Measurements from ENCODE around the gene SMAD7.

The SMAD7 gene

GRCh38 chr18:48997681-48997984 is 46.9 kb upstream of the SMAD7 start:
- Histone ChIP-seq H4K8ac (ENCODE audit: low read length) (no peak overlapping the region), H3K9ac (ENCODE audit: low read length) (peak overlapping the region; percentile 77), H3K4ac (ENCODE audit: low read depth in 1 of 2, low read length in 2 of 2) (peak overlapping the region in 1 of 2 experiments; percentile 40), H2AK5ac (ENCODE audit: low read length, severe bottlenecking) (peak overlapping the region; percentile 40), H3K79me1 (replicated peaks; ENCODE audit: low read length, poor library complexity, severe bottlenecking) (no peaks in the 10 kb centered on the region), H2BK12ac (ENCODE audit: low read length in 2 of 2) (peak overlapping the region in 1 of 2 experiments; percentile 29), H2BK5ac (ENCODE audit: low read depth, low read length, poor library complexity, severe bottlenecking) (peak overlapping the region; percentile 95), H2BK120ac (ENCODE audit: low read depth, low read length) (no peak overlapping the region), H3K4me3 (ENCODE audit: insufficient read depth in 1 of 2, low read depth in 1 of 2, low read length in 2 of 2) (no peak overlapping the region), H3K14ac (ENCODE audit: low read length in 2 of 2) (no peak overlapping the region), H3K23ac (ENCODE audit: low read length in 2 of 2) (no peak overlapping the region), H3K18ac (ENCODE audit: low read depth in 1 of 2, low read length in 2 of 2) (peak overlapping the region; percentile 52 to 68), H3K4me1 (ENCODE audit: control insufficient read depth, insufficient read depth, low read depth, low read length) (peaks cover 45% of the 10 kb centered on the region), H2AFZ (ENCODE audit: low read depth, low read length) (no peak overlapping the region), H3K36me3 (ENCODE audit: control insufficient read depth in 1 of 2, insufficient read depth in 2 of 2, low read depth in 1 of 2, low read length in 2 of 2) (peaks cover 0 to 5% of the 10 kb centered on the region in 2 experiments), H3K27ac (ENCODE audit: low read length, poor library complexity, severe bottlenecking) (peak overlapping the region; percentile 94), H2BK15ac (ENCODE audit: low read depth, poor library complexity, severe bottlenecking) (no peak overlapping the region), H3K27me3 (ENCODE audit: control insufficient read depth in 1 of 2, insufficient read depth in 1 of 2, low read length in 2 of 2) (no peaks in the 10 kb centered on the region), H4K91ac (ENCODE audit: low read length) (no peak overlapping the region), H3K9me3 (ENCODE audit: control insufficient read depth, low read length) (no peaks in the 10 kb centered on the region), H3K4me2 (ENCODE audit: low read length, poor library complexity, severe bottlenecking) (peak overlapping the region; percentile 36)
- WGBS, result 43% methylated on average over 6 of the region's 6 CpGs
- no peak for DNase-seq

DNA sequence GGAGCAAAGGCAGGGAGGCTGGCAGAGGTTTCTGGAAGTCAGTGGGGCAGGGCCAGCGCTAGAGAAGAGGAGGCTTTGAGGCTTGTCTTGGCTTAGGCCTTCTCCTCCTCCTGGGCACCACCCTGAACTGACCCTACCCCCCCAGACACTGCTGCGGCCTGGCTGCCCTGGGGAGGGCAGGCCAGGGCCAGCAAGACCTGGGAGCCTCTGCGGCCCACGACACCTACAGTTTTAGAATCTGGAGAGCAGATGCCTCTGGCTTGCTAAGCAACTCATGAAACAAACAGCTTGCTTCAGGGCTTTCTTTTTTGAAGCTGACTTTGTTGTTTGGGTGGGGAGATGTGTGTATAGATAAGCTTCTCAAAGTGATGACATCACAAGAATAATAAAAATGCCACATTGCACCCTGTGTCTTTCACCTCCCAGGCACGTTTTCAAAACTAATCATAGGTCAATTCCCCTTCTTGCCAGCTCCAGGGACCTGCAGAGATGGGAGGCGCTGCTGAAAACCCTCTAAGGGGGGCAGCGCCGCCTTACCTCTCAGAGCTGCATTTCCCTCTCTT is 46.2 kb upstream of the SMAD7 start:
- Histone ChIP-seq H3K4me1 (ENCODE audit: control insufficient read depth, insufficient read depth, low read depth, low read length) (peaks cover 49% of the 10 kb centered on the region), H3K4me2 (ENCODE audit: low read length, poor library complexity, severe bottlenecking) (no peak overlapping the region), H3K36me3 (ENCODE audit: control insufficient read depth in 1 of 2, insufficient read depth in 2 of 2, low read depth in 1 of 2, low read length in 2 of 2) (peaks cover 0 to 5% of the 10 kb centered on the region in 2 experiments), H3K9ac (ENCODE audit: low read length) (peak overlapping the region; percentile 77), H3K18ac (ENCODE audit: low read depth in 1 of 2, low read length in 2 of 2) (peak overlapping the region in 1 of 2 experiments; percentile 78), H2AK5ac (ENCODE audit: low read length, severe bottlenecking) (peak overlapping the region; percentile 27), H3K14ac (ENCODE audit: low read length in 2 of 2) (no peak overlapping the region), H2BK12ac (ENCODE audit: low read length in 2 of 2) (peak overlapping the region in 1 of 2 experiments; percentile 82), H2BK5ac (ENCODE audit: low read depth, low read length, poor library complexity, severe bottlenecking) (peak overlapping the region; percentile 47), H3K4ac (ENCODE audit: low read depth in 1 of 2, low read length in 2 of 2) (peak overlapping the region in 1 of 2 experiments; percentile 17), H2BK120ac (ENCODE audit: low read depth, low read length) (no peak overlapping the region), H2BK15ac (ENCODE audit: low read depth, poor library complexity, severe bottlenecking) (no peak overlapping the region), H4K8ac (ENCODE audit: low read length) (no peak overlapping the region), H3K9me3 (ENCODE audit: control insufficient read depth, low read length) (no peaks in the 10 kb centered on the region), H2AFZ (ENCODE audit: low read depth, low read length) (no peak overlapping the region), H3K23ac (ENCODE audit: low read length in 2 of 2) (no peak overlapping the region), H3K4me3 (ENCODE audit: insufficient read depth in 1 of 2, low read depth in 1 of 2, low read length in 2 of 2) (no peak overlapping the region), H4K91ac (ENCODE audit: low read length) (peak overlapping the region; percentile 45), H3K27ac (ENCODE audit: low read length, poor library complexity, severe bottlenecking) (peak overlapping the region; percentile 94), H3K79me1 (replicated peaks; ENCODE audit: low read length, poor library complexity, severe bottlenecking) (no peaks in the 10 kb centered on the region), H3K27me3 (ENCODE audit: control insufficient read depth in 1 of 2, insufficient read depth in 1 of 2, low read length in 2 of 2) (no peaks in the 10 kb centered on the region)
- peak; percentile 94 for DNase-seq
- WGBS, result 46% methylated on average over 8 of the region's 8 CpGs

DNA sequence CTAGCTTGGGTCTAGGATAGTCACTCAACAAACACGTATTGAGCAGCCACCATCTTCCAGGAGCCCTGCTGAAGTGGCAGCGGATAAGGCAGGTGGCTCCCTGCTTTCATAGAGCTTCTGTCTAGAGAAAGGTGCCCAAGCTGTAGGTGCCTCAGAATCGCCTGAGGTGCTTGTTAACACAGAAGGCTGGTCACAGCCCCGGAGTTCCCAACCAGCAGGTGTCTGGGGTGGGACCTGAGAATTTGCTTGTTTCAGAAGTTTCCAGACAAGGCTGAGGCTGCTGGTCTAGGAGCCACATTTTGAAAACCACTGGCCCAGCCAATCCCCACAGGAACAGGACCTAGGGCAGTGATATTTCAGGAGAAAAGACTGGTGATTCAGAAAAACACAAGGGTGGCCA is 45.3 kb upstream of the SMAD7 start:
- no peaks in the 10 kb centered on the region for H3K9me3 ChIP-seq (ENCODE audit: control insufficient read depth, low read length)
- no peak overlapping the region for H2BK15ac ChIP-seq (ENCODE audit: low read depth, poor library complexity, severe bottlenecking)
- H3K27me3 ChIP-seq (ENCODE audit: control insufficient read depth in 1 of 2, insufficient read depth in 1 of 2, low read length in 2 of 2), result no peaks in the 10 kb centered on the region
- no peak overlapping the region for H3K9ac ChIP-seq (ENCODE audit: low read length)
- H3K27ac ChIP-seq (ENCODE audit: low read length, poor library complexity, severe bottlenecking), result no peak overlapping the region
- H3K4me3 ChIP-seq (ENCODE audit: insufficient read depth in 1 of 2, low read depth in 1 of 2, low read length in 2 of 2), result no peak overlapping the region
- H2AFZ ChIP-seq (ENCODE audit: low read depth, low read length), result no peak overlapping the region
- H3K79me1 ChIP-seq (replicated peaks; ENCODE audit: low read length, poor library complexity, severe bottlenecking), result no peaks in the 10 kb centered on the region
- peak overlapping the region in 1 of 2 experiments; percentile 43 for H3K4ac ChIP-seq (ENCODE audit: low read depth in 1 of 2, low read length in 2 of 2)
- peak overlapping the region in 1 of 2 experiments; percentile 46 for H3K18ac ChIP-seq (ENCODE audit: low read depth in 1 of 2, low read length in 2 of 2)
- peak overlapping the region; percentile 89 for H2AK5ac ChIP-seq (ENCODE audit: low read length, severe bottlenecking)
- H3K14ac ChIP-seq (ENCODE audit: low read length in 2 of 2), result no peak overlapping the region
- no peak overlapping the region for H4K91ac ChIP-seq (ENCODE audit: low read length)
- no peak overlapping the region for H2BK5ac ChIP-seq (ENCODE audit: low read depth, low read length, poor library complexity, severe bottlenecking)
- no peak overlapping the region for H3K4me2 ChIP-seq (ENCODE audit: low read length, poor library complexity, severe bottlenecking)
- peaks cover 49% of the 10 kb centered on the region for H3K4me1 ChIP-seq (ENCODE audit: control insufficient read depth, insufficient read depth, low read depth, low read length)
- no peak overlapping the region for H3K23ac ChIP-seq (ENCODE audit: low read length in 2 of 2)
- H3K36me3 ChIP-seq (ENCODE audit: control insufficient read depth in 1 of 2, insufficient read depth in 2 of 2, low read depth in 1 of 2, low read length in 2 of 2), result peaks cover 0 to under 1% of the 10 kb centered on the region in 2 experiments
- 98% methylated on average over 4 of the region's 4 CpGs for WGBS
- H2BK12ac ChIP-seq (ENCODE audit: low read length in 2 of 2), result peak overlapping the region in 1 of 2 experiments; percentile 12
- H4K8ac ChIP-seq (ENCODE audit: low read length), result no peak overlapping the region
- no peak for DNase-seq
- peak overlapping the region; percentile 42 for H2BK120ac ChIP-seq (ENCODE audit: low read depth, low read length)

- no peaks in the 10 kb centered on the region for H3K79me1 ChIP-seq (replicated peaks; ENCODE audit: low read length, poor library complexity, severe bottlenecking)
- H2BK120ac ChIP-seq (ENCODE audit: low read depth, low read length), result no peak overlapping the region
- no peak overlapping the region for H3K27ac ChIP-seq (ENCODE audit: low read length, poor library complexity, severe bottlenecking)
- peak overlapping the region; percentile 89 for H2AK5ac ChIP-seq (ENCODE audit: low read length, severe bottlenecking)
- no peak overlapping the region for H3K4me3 ChIP-seq (ENCODE audit: insufficient read depth in 1 of 2, low read depth in 1 of 2, low read length in 2 of 2)
- DNase-seq, result no peak
- H3K9ac ChIP-seq (ENCODE audit: low read length), result peak overlapping the region; percentile 96
- peak overlapping the region; percentile 35 to 52 for H3K18ac ChIP-seq (ENCODE audit: low read depth in 1 of 2, low read length in 2 of 2)
- H2BK5ac ChIP-seq (ENCODE audit: low read depth, low read length, poor library complexity, severe bottlenecking), result no peak overlapping the region
- no peaks in the 10 kb centered on the region for H3K9me3 ChIP-seq (ENCODE audit: control insufficient read depth, low read length)
- peak overlapping the region in 1 of 2 experiments; percentile 17 for H2BK12ac ChIP-seq (ENCODE audit: low read length in 2 of 2)
- H3K4me2 ChIP-seq (ENCODE audit: low read length, poor library complexity, severe bottlenecking), result no peak overlapping the region
- peaks cover 58% of the 10 kb centered on the region for H3K4me1 ChIP-seq (ENCODE audit: control insufficient read depth, insufficient read depth, low read depth, low read length)
- H3K23ac ChIP-seq (ENCODE audit: low read length in 2 of 2), result no peak overlapping the region
- no peak overlapping the region for H4K8ac ChIP-seq (ENCODE audit: low read length)
- H3K14ac ChIP-seq (ENCODE audit: low read length in 2 of 2), result no peak overlapping the region
- no peaks in the 10 kb centered on the region for H3K27me3 ChIP-seq (ENCODE audit: control insufficient read depth in 1 of 2, insufficient read depth in 1 of 2, low read length in 2 of 2)
- 95% methylated on average over 20 of the region's 20 CpGs for WGBS
- H3K4ac ChIP-seq (ENCODE audit: low read depth in 1 of 2, low read length in 2 of 2), result no peak overlapping the region
- H2BK15ac ChIP-seq (ENCODE audit: low read depth, poor library complexity, severe bottlenecking), result peak overlapping the region; percentile 68
- H2AFZ ChIP-seq (ENCODE audit: low read depth, low read length), result no peak overlapping the region
- H4K91ac ChIP-seq (ENCODE audit: low read length), result peak overlapping the region; percentile 70
- H3K36me3 ChIP-seq (ENCODE audit: control insufficient read depth in 1 of 2, insufficient read depth in 2 of 2, low read depth in 1 of 2, low read length in 2 of 2), result no peaks in the 10 kb centered on the region
Observed at GRCh38 chr18:48994926-48995835, 44.4 kb upstream of the SMAD7 start.
